ENCODE data around the gene LAMA3.

The LAMA3 gene

GRCh38 chr18:23761941-23762340 lies 72.7 kb downstream of the LAMA3 start:
- H3K4me1 ChIP-seq (ENCODE audit: insufficient read depth, low read length): no peaks in the 10 kb centered on the region
- no peak overlapping the region for H3K4me3 ChIP-seq (ENCODE audit: low read length)
- H2AFZ ChIP-seq (ENCODE audit: low read depth, low read length): no peak overlapping the region
- H3K27me3 ChIP-seq (ENCODE audit: insufficient read depth, low read length): no peaks in the 10 kb centered on the region
- H3K9me3 ChIP-seq (ENCODE audit: low read length): no peaks in the 10 kb centered on the region
- no peaks in the 10 kb centered on the region for H3K36me3 ChIP-seq (ENCODE audit: insufficient read depth, low read length)

GRCh38 chr18:23763343-23763742 lies 74.1 kb downstream of the LAMA3 start:
- Histone ChIP-seq H3K4me1 (ENCODE audit: insufficient read depth, low read length) (no peaks in the 10 kb centered on the region), H3K36me3 (ENCODE audit: insufficient read depth, low read length) (no peaks in the 10 kb centered on the region), H3K4me3 (ENCODE audit: low read length) (no peak overlapping the region), H3K27me3 (ENCODE audit: insufficient read depth, low read length) (no peaks in the 10 kb centered on the region), H2AFZ (ENCODE audit: low read depth, low read length) (no peak overlapping the region), H3K9me3 (ENCODE audit: low read length) (no peaks in the 10 kb centered on the region)

GRCh38 chr18:23765931-23766330 lies 76.7 kb downstream of the LAMA3 start:
- H3K4me3 ChIP-seq (ENCODE audit: low read length): no peak overlapping the region
- H3K9me3 ChIP-seq (ENCODE audit: low read length): no peaks in the 10 kb centered on the region
- H2AFZ ChIP-seq (ENCODE audit: low read depth, low read length): no peak overlapping the region
- no peaks in the 10 kb centered on the region for H3K27me3 ChIP-seq (ENCODE audit: insufficient read depth, low read length)
- H3K36me3 ChIP-seq (ENCODE audit: insufficient read depth, low read length): no peaks in the 10 kb centered on the region
- no peaks in the 10 kb centered on the region for H3K4me1 ChIP-seq (ENCODE audit: insufficient read depth, low read length)

GRCh38 chr18:23772327-23773024 lies 83.2 kb downstream of the LAMA3 start:
- Histone ChIP-seq H3K9me3 (ENCODE audit: low read length) (no peaks in the 10 kb centered on the region), H3K4me3 (ENCODE audit: low read length) (no peak overlapping the region), H3K4me1 (ENCODE audit: insufficient read depth, low read length) (no peaks in the 10 kb centered on the region), H2AFZ (ENCODE audit: low read depth, low read length) (no peak overlapping the region), H3K27me3 (ENCODE audit: insufficient read depth, low read length) (no peaks in the 10 kb centered on the region), H3K36me3 (ENCODE audit: insufficient read depth, low read length) (no peaks in the 10 kb centered on the region)

- Histone ChIP-seq H3K9me3 (ENCODE audit: low read length) (no peaks in the 10 kb centered on the region), H2AFZ (ENCODE audit: low read depth, low read length) (no peak overlapping the region), H3K27me3 (ENCODE audit: insufficient read depth, low read length) (no peaks in the 10 kb centered on the region), H3K4me3 (ENCODE audit: low read length) (no peak overlapping the region), H3K4me1 (ENCODE audit: insufficient read depth, low read length) (no peaks in the 10 kb centered on the region), H3K36me3 (ENCODE audit: insufficient read depth, low read length) (no peaks in the 10 kb centered on the region)
Measured at GRCh38 chr18:23776306-23776705, 87.1 kb downstream of the LAMA3 start.

- no peaks in the 10 kb centered on the region for H3K4me1 ChIP-seq (ENCODE audit: insufficient read depth, low read length)
- no peaks in the 10 kb centered on the region for H3K9me3 ChIP-seq (ENCODE audit: low read length)
- H3K27me3 ChIP-seq (ENCODE audit: insufficient read depth, low read length): no peaks in the 10 kb centered on the region
- H3K4me3 ChIP-seq (ENCODE audit: low read length): no peak overlapping the region
- H2AFZ ChIP-seq (ENCODE audit: low read depth, low read length): no peak overlapping the region
- no peaks in the 10 kb centered on the region for H3K36me3 ChIP-seq (ENCODE audit: insufficient read depth, low read length)
Measured at GRCh38 chr18:23778828-23779227, 89.6 kb downstream of the LAMA3 start.

GRCh38 chr18:23779696-23780303 lies 90.5 kb downstream of the LAMA3 start:
- Histone ChIP-seq H3K9me3 (ENCODE audit: low read length) (no peaks in the 10 kb centered on the region), H3K36me3 (ENCODE audit: insufficient read depth, low read length) (no peaks in the 10 kb centered on the region), H3K4me3 (ENCODE audit: low read length) (no peak overlapping the region), H3K4me1 (ENCODE audit: insufficient read depth, low read length) (no peaks in the 10 kb centered on the region), H3K27me3 (ENCODE audit: insufficient read depth, low read length) (peaks cover 2% of the 10 kb centered on the region), H2AFZ (ENCODE audit: low read depth, low read length) (no peak overlapping the region)

- Histone ChIP-seq H3K4me3 (ENCODE audit: low read length) (no peak overlapping the region), H3K4me1 (ENCODE audit: insufficient read depth, low read length) (no peaks in the 10 kb centered on the region)
Measured at GRCh38 chr18:23784832-23785245, 95.6 kb downstream of the LAMA3 start.

GRCh38 chr18:23793051-23793450 lies 103.8 kb downstream of the LAMA3 start:
- Histone ChIP-seq H3K4me3 (ENCODE audit: low read length) (no peak overlapping the region), H3K9me3 (ENCODE audit: low read length) (no peaks in the 10 kb centered on the region), H2AFZ (ENCODE audit: low read depth, low read length) (no peak overlapping the region), H3K4me1 (ENCODE audit: insufficient read depth, low read length) (no peaks in the 10 kb centered on the region), H3K27me3 (ENCODE audit: insufficient read depth, low read length) (no peaks in the 10 kb centered on the region), H3K36me3 (ENCODE audit: insufficient read depth, low read length) (no peaks in the 10 kb centered on the region)

More at GRCh38 chr18:23784832-23785245, 95.6 kb downstream of the LAMA3 start:
- Histone ChIP-seq H3K9me3 (ENCODE audit: low read length) (no peaks in the 10 kb centered on the region), H3K27me3 (ENCODE audit: insufficient read depth, low read length) (peaks cover 2% of the 10 kb centered on the region), H2AFZ (ENCODE audit: low read depth, low read length) (no peak overlapping the region), H3K36me3 (ENCODE audit: insufficient read depth, low read length) (no peaks in the 10 kb centered on the region)

GRCh38 chr18:23793985-23794867 lies 105.0 kb downstream of the LAMA3 start:
- H3K9me3 ChIP-seq (ENCODE audit: low read length): no peaks in the 10 kb centered on the region
- no peaks in the 10 kb centered on the region for H3K36me3 ChIP-seq (ENCODE audit: insufficient read depth, low read length)
- H3K4me3 ChIP-seq (ENCODE audit: low read length): no peak overlapping the region
- H3K4me1 ChIP-seq (ENCODE audit: insufficient read depth, low read length): no peaks in the 10 kb centered on the region
- H3K27me3 ChIP-seq (ENCODE audit: insufficient read depth, low read length): no peaks in the 10 kb centered on the region
- H2AFZ ChIP-seq (ENCODE audit: low read depth, low read length): no peak overlapping the region

- Histone ChIP-seq H2AFZ (ENCODE audit: low read depth, low read length) (no peak overlapping the region), H3K4me1 (ENCODE audit: insufficient read depth, low read length) (no peaks in the 10 kb centered on the region), H3K9me3 (ENCODE audit: low read length) (no peaks in the 10 kb centered on the region), H3K36me3 (ENCODE audit: insufficient read depth, low read length) (no peaks in the 10 kb centered on the region), H3K27me3 (ENCODE audit: insufficient read depth, low read length) (no peaks in the 10 kb centered on the region), H3K4me3 (ENCODE audit: low read length) (no peak overlapping the region)
Measured at GRCh38 chr18:23798249-23798648, 109.0 kb downstream of the LAMA3 start.

- no peaks in the 10 kb centered on the region for H3K4me1 ChIP-seq (ENCODE audit: insufficient read depth, low read length)
- no peaks in the 10 kb centered on the region for H3K36me3 ChIP-seq (ENCODE audit: insufficient read depth, low read length)
- no peak overlapping the region for H2AFZ ChIP-seq (ENCODE audit: low read depth, low read length)
- no peaks in the 10 kb centered on the region for H3K27me3 ChIP-seq (ENCODE audit: insufficient read depth, low read length)
- H3K9me3 ChIP-seq (ENCODE audit: low read length): no peaks in the 10 kb centered on the region
- no peak overlapping the region for H3K4me3 ChIP-seq (ENCODE audit: low read length)
Measured at GRCh38 chr18:23798824-23799223, 109.6 kb downstream of the LAMA3 start.

- Histone ChIP-seq H3K36me3 (ENCODE audit: insufficient read depth, low read length) (no peaks in the 10 kb centered on the region), H3K4me3 (ENCODE audit: low read length) (no peak overlapping the region), H3K4me1 (ENCODE audit: insufficient read depth, low read length) (no peaks in the 10 kb centered on the region), H2AFZ (ENCODE audit: low read depth, low read length) (no peak overlapping the region), H3K9me3 (ENCODE audit: low read length) (no peaks in the 10 kb centered on the region), H3K27me3 (ENCODE audit: insufficient read depth, low read length) (no peaks in the 10 kb centered on the region)
Measured at GRCh38 chr18:23799540-23799939, 110.3 kb downstream of the LAMA3 start.

All from neuron (in vitro differentiated cells).